Measurements from ENCODE around the gene PAK6.

The PAK6 gene

GRCh38 chr15:40310001-40310959, 71.4 kb downstream of the PAK6 start:
- DNase-seq (ENCODE audit: low read depth in 2 of 2), result no peak

- DNase-seq (ENCODE audit: low read depth in 2 of 2), result no peak
These were observed 72.1 kb downstream of the PAK6 start for GRCh38 chr15:40310993-40311392.

- DNase-seq (ENCODE audit: low read depth in 2 of 2), result no peak
These were observed 73.7 kb downstream of the PAK6 start for GRCh38 chr15:40312370-40313158.

- no peak for DNase-seq (ENCODE audit: low read depth in 2 of 2)
These were observed 74.9 kb downstream of the PAK6 start for GRCh38 chr15:40313531-40314398.

GRCh38 chr15:40314723-40315276, 75.9 kb downstream of the PAK6 start:
- DNase-seq (ENCODE audit: low read depth in 2 of 2), result no peak

- no peak for DNase-seq (ENCODE audit: low read depth in 2 of 2)
These were observed 78.1 kb downstream of the PAK6 start for GRCh38 chr15:40316931-40317330.

GRCh38 chr15:40317580-40317979, 78.7 kb downstream of the PAK6 start:
- no peak for DNase-seq (ENCODE audit: low read depth in 2 of 2)

- DNase-seq (ENCODE audit: low read depth in 2 of 2), result no peak
These were observed 81.5 kb downstream of the PAK6 start for GRCh38 chr15:40320409-40320808.

- no peak for DNase-seq (ENCODE audit: low read depth in 2 of 2)
These were observed 82.1 kb downstream of the PAK6 start for GRCh38 chr15:40320931-40321371.

GRCh38 chr15:40322531-40323238, 83.8 kb downstream of the PAK6 start:
- DNase-seq (ENCODE audit: low read depth in 2 of 2), result no peak

GRCh38 chr15:40323239-40323952, 84.5 kb downstream of the PAK6 start, which contains the start of gene INAFM2:
Gene INAFM2 (plus strand): TSS chr15:40323692. CDS start chr15:40324056, 364 bp downstream.
- DNase-seq (ENCODE audit: low read depth in 2 of 2), result peak; percentile 90 to 91

- no peak for DNase-seq (ENCODE audit: low read depth in 2 of 2)
These were observed 85.4 kb downstream of the PAK6 start for GRCh38 chr15:40323953-40324937.

- no peak for DNase-seq (ENCODE audit: low read depth in 2 of 2)
These were observed 86.3 kb downstream of the PAK6 start for GRCh38 chr15:40325188-40325587.

GRCh38 chr15:40325700-40326099, 86.8 kb downstream of the PAK6 start:
- DNase-seq (ENCODE audit: low read depth in 2 of 2), result no peak

All from fibroblast of skin of left biceps (primary cell).